Brain pericyte (primary cell): ENCODE results near the gene MRS2.

Experiments used
- DNase-seq: peaks from one replicate; pipeline ENCODE4 v3.0.0-alpha.2; 2012; ENCODE audit warnings: low read depth, low spot score

The MRS2 gene

DNA sequence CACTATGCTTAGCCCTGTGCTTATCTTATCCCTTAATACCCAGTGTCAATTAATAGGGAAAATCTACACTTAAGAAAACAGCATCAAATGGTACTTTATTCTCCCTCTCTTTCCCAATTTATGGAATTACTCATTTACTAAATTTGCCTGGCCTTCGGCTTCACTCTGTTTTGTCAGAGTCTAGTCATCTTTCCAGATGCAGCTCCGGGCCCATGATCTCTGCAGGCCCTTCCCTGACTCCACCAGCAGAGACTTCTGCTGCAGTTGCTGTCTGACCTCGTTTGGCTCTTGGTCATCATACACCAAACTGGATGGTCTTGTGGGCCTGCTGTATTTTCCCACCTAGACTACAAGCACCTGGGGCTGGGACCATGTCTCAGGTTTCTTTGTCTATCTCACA, 27.4 kb downstream of the MRS2 start:
- no peak for DNase-seq

DNA sequence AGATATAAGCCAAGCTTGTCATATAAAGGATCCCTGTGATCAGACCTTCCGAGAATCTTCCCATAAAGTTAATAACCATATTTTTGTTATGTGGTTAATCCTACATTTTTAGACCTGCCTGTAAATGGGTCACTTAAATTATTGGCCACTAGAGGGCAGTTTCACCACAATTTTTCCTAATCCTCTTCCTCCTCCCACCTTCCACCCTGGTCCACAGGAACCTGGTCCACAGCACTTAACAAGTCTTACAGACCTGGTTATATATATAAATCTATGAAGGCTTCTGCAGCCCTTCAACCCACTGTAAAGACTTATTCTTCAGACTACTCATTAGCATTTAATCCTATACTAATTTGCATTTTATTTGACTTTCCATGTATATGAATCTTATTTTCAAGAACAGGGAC, 28.3 kb downstream of the MRS2 start:
- no peak for DNase-seq

DNA sequence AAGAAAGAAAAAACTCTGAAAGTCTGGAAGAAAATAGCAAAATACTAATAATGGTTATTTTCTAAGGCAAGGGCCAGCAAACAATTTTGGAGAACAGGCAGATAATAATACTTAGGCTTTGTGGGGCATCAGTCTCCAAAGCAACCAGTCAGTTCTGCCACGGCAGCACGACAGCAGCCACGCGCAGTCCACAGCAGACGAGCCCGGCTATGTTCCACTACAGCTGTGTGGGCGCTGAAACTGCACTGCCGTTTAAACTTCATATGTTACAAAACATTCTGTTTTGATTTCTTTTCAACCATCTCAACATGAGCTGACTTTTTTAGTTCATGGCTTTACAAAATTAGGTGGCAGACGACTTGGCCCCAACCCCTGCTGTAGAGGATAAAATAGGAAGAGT, 29.9 kb downstream of the MRS2 start:
- DNase-seq = no peak

DNA sequence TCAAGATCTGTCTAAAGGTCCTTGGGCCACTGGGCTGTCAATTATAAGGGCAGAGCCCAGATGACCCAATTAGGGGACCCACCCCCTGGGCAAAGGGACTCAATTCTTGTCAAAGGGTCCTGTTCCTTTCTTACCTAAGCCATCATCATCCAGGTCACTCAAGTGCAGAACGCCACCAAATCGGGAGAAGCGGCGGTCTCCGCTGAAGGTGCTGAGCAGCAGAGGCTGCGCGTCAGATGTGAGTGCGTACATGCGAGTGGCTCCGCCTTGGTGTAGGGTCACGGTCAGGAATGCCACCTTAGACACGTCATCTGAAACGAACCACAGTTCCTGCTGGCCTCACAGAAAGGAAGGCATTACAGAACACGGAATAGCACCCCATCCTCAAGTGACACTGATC, 34.2 kb downstream of the MRS2 start:
- no peak for DNase-seq

DNA sequence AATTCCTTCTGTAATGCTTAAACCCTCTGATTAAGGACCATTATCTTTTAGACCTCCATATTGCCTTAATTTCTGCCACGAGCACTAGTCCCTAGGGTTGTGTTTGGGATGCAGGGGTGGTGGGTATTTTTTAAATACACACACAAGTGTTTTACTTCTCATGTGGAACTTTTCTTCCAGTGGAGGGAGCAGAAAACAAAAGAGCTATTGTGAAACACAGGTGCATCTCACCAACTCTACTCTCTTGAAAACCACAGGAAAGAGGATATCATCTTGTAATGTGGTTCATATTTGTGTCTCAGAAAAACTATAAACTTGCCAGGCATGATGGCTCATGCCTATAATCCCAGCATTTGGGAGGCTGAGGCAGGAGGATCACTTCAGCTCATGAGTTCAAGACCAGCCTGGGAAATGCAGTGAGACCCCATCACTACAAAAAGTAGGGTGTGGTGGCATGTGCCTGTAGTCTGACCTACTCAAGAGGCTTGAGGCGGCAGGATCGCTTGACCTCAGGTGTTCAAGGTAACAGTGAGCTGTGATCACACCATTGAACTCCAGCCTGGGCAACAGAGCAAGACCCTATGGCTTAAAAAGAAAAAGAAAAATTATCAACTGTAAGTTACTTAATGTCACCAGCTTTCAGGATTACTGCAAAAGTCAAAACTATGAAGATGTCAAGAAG, 37.3 kb downstream of the MRS2 start:
- no peak for DNase-seq

DNA sequence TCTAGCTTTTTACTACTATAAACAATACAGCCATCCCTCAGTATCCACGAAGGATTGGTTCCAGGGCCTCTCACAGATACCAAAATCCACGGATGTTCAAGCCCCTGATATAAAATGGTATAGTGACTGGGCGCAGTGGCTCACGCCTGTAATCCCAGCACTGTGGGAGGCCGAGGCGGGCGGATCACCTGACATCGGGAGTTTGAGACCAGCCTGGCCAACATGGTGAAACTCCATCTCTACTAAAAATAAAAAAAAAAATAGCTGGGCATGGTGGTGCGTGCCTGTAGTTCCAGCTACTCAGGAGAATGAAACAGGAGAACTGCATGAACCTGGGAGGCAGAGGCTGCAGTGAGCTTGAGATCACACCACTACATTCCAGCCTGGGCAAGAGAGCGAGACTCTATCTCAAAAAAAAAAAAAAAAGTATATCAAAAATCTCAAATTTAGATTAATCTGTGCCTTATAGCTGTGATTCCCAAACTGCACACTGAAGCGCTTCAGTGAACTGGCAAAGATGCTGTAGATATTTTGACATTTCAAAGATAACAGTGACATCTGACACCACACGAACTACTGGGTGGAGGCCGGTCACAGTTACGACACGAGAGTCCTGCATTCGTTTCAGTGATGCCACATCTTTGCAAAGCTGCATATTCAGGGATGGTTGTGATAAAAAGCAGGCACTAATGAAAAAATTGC, 38.3 kb downstream of the MRS2 start:
- DNase-seq = no peak

DNA sequence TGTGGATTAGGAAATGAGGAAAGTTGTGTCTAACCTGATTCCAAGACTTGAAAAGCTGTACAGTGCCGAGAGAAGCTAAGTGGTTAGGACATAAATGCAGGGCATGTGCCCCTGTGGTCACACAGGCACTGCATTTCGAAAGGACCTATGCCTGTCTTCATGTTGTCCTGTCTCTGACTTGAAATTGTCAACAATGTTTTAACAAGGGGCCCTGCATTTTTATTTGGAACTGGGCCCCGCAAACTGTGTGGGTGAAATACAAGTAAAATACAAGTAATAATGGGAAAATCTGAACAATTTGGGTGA, 38.8 kb downstream of the MRS2 start:
- DNase-seq = no peak

DNA sequence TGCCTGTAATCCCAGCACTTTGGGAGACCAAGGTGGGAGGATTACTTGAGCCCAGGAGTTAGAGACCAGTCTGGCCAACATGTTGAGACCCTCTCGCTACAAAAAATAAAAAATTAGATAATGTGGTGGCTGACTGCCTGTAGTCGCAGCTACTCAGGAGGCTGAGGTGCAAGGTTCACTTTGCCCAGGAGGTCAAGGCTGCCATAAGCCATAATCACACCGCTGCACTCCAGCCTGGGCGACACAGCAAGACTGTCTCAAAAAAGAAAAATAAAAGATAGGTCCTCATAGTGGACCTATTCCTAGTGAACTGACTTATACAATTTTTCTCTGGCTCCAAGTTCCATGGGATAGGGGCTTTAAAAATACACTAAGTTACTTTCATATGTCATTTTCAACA, 41.9 kb downstream of the MRS2 start:
- no peak for DNase-seq

DNA sequence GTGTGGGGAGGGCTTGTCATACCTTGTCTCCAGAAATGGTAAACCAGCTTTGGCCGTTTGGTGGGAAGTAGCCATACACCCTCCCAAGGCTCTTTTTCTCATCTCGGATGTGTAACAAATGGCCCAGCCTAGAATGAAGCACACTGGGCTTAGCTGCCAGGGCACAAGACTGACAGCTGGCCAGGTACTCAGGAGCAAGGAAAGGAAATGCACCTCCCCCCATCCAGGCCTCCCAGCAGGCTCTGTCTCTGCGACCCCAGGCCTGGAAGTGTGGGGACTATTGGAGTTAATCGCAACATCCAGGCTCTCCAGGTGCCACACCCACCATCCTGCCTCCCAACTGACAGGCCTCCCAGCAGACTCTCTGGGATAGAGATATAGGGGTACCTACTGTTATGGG, 43.0 kb downstream of the MRS2 start:
- no peak for DNase-seq

DNA sequence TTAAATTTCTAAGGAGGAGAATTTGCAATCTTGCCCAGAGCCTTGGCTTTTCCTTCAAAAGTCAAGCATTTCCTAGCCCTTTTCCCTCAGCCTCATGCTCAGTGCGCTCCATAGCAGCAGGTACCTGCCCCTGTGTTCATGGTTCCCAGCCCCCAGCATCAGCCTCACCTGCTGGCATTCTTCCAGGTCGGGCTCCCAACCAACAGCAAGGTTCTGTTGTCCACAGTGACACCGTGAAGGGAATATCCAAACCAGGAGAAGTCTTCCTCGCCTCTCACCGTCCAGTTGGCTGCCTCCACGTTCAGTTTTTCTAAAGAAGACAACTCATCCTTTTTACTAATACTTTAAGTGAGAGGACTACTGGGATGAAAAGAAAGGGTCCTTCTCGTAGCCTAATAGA, 43.9 kb downstream of the MRS2 start:
- DNase-seq = no peak

DNA sequence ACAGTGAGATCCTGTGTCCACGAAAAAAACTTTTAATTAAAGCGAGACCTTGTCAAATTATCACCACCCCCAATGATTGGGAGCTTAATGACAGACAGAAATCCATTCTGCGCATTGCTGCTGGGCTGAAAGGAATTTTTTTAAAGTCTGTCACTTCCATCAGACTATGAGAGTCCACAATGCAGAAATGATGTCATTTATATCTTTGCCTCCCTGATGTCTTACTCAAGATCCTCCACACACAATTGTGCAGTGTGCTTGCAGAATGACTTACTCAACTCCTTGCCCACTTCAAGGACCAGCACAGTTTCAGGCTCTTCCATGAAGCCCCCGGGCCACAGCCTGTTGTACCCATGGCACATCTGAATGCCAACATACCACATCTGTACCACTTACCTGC, 45.7 kb downstream of the MRS2 start:
- DNase-seq = no peak

DNA sequence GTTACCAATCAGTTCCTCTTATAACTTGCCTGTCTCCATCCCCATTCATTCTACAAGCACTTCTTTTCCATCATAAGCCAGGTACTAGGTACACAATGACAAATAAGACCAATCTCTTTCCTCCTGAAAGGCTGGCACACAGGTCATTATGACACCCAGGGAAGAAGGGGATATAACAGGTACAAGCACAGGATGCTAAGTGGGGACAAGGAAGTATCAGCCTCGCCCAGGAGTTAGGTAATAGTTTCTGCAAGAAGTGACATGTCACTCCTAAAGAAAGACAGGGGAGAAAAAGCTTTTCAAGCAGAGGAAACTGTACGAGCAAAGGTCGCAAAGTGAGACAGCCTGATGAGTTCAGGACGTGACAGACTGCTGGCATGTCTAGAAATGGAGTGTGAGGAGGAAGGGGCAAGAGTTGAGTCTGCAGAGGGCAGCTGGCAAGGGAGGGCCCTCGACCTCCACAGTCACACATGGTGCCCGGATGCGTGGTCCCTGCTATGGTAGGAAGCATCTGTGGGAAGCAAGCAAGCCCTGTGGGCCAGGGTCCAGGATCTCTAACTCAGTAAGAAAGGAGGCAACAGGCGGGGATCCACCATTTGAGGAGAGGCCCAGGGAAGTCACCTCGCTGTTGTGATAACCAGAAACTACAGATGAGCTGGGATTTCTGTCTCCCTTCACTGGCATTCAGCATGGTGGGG, 46.2 kb downstream of the MRS2 start:
- DNase-seq = no peak

DNA sequence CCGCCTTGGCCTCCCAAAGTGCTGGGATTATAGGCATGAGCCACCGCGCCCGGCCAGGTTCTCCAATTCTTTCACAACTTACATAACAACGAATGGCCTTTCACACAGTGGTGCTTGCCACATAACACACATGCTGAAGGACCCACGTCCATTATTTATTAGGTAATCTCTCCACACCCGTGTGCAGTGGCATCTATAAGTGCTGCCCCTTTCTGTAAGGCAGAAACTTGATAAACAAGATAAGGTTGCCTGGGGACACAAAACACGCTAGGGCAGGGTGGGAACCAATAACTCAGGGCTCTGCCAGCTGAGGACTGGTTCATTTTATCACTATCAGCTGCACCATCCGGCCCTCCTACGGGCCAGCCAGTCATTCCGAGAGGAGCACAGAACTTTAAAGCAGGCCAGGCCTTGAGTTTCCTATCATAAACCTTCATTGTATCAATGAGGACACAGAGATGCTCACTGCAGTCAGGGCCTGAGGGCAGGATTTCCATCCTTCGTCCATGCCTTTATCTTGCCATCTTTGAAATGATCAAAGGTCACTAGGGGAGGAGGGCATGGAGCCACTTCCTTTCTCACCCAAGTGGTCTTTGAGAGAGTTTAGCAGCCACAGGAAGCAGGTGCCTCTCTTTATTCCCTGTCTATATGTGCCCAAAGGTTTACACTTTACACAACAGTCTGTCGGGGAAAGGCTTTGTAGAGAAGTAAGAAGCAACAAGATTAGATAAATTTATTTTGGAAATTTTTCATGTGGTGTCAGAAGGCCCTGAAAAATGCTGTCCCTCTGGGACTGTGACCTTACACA, 49.0 kb downstream of the MRS2 start:
- no peak for DNase-seq

DNA sequence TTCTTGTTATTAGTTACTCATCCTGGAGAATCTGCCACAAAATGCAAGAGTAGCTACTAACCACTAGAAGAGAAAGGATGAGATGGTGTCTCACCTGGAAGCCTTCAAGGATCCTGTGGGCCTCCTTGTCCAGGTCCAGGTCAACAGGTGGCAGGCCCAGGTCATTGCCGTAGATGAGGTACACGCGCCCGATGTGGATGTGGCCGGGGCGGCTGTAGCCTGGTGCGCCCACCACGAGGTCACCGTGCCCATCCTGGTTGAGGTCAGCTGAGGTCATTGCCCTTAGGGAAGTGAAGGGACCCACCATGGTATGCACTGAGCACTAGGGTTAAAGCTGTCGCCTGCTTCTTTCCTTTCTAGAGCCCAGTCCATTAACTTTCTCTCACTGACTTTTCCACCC, 51.2 kb downstream of the MRS2 start:
- no peak for DNase-seq

DNA sequence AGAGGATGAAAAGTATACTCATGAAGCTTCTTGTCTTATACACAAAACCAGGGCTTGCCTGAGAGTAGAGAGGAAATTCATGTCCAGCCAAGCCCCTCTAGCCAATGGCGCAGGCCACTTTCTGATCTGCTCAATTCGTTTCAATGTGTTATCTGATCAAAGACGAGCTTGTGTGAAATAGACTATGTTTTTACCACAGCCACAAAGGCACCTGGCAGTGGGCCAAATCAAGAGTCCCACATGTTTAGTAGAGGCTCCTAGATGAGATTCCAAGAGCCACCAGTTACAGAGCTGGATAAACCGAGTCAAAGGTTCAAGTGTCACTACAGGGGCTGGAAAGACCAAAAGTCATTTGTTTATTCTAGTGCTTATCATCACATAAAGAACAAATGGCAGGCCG, 51.7 kb downstream of the MRS2 start:
- DNase-seq = no peak

DNA sequence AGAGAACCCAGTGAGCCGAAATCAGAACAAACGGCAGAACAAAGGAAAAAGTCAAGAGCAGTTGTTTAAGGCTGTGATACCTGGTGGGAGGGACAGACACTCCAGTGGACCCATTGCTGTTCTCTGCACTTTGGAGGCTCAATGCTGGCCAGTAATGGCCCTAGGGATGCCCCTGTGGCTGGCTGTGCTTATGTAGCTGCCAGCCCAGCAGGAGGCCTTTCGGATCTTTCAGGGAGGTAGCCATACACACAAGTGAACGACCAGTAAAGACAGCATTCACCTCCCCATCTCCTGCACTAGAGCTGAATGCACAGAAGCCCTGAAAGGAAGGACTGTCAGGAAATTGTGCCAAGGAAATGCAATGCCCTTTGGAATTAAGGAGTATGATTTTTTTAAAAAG, 52.3 kb downstream of the MRS2 start:
- DNase-seq = no peak

DNA sequence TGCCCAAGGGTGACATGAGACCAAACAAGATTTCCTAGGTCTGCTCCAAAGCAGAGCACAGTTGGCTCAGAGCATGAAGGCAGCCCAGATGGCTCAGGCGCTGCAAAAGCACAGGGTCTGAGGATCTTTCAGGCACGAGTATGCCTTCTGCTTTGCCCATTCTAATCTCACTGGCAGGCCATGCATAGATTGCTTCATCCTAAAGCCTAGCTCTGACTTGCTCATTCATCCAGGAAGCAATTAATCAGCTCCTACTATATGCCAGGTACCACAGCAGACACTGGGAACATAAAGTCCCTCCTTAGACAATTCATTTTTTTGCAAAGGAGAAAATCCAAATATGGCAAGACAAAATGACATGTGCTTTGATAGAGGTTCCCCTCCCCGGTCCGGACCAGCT, 55.4 kb downstream of the MRS2 start:
- DNase-seq = no peak

DNA sequence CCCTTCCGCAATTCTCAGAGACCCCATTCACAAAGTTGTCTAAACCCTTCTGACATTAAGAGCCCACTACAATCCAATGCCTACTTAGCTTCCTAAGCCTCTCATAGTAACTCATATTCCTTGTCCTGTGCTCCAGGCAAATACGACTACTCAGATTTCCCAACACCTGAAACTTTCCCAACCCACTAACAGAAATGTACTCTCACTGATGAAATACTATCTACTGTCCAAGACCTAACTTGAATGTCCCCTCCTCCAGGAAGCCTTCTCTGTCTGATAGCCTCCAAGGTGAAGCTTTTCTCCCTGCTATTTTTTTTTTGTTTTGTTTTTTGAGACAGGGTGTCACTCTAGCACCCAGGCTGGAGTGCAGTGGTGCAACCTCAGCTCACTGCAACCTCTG, 56.2 kb downstream of the MRS2 start:
- no peak for DNase-seq

DNA sequence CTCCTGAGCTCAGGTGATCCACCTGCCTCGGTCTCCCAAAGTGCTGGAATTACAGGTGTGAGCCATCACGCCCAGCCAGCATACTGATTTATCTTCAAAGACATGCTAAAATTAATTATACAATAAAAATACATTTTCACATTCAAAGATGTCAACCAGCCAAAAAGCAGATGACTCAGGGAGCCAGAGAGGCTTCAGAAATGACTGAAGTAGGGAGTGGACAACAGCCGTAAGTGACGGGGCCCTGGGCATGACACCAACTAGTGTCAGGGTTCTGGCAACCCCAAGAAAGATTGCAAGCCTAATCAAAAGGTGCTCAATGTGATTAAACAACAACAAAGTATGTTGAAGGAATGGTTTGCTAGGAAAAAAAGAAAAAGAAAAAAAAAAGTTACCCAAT, 58.2 kb downstream of the MRS2 start:
- DNase-seq = no peak

DNA sequence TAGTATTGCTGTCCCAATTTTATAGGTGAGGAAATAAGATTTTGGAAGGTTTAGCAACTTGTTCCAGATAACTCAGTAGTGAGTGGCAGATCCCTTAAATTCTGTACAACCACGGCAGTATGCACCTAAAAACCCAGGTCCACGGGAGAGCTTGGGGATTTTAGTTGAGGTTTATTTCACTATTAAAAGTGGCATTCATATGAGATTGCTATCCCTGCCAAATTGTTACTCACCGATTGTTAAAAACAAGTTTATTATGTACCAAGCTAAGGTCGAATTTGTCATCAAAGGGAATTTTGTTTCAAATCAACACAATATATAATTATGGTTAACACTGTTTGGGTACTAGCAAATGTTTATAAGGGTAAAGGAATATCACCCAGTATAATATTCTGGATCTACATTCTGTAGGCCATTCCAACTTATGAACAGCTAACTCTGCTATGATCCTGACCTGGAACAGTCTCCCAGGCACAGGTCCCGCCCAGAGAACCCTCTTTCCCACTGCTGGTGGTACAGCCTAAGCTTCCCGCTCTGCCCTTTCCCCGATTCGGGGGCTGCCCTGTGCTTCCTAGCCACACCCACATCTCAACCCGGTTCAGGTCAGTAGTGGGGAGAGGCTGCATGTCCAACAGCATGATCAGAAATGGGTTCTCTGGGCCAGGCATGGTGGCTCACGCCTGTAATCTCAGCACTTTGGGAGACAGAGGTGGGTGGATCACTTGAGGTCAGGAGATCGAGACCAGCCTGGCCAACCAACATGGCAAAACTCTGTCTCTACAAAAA, 61.7 kb downstream of the MRS2 start:
- no peak for DNase-seq

DNA sequence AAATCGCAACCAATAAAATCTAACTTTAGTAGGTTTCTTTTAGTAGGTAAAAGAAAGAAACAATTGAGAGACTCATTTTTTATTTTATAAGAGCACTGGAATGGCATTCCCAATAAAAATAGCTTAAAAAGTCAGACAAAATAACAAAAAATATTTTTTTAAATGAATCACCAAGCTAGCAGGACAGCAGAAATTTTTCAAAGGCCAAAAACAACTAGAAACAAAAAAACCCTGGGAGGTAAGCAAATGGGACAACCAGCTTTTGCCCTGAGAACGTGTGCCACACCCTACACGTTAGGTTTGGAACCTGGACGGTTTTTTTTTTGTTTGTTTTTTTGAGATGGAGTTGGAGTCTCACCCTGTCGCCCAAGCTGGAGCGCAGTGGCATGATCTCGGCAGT, 67.1 kb downstream of the MRS2 start:
- DNase-seq = no peak

DNA sequence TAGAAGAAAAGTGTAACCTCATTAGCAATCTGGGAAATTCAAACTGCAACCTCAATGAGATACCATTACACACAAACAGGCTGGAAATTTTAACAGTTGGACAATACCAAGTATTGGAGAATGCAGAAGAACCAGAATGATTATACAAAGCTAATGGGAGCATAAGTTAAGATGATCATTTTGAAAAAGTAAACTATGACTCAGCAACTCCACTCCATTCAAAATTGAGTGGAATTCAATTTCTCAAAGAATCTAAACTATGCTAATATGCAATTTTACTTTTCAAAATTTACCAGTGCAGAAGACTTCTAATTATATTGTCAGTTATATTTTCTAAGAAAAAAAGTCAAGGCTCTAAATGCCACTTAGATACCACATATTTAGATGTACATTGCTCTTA, 69.4 kb downstream of the MRS2 start:
- DNase-seq = no peak
